NOMO-1 (cell line): Measurements from ENCODE around the gene EPHA10.
A peak's percentile ranks its signal among the peaks of the same experiment; 100 is the strongest.

ENCODE experiments used
- DNase-seq, 2 experiments: peaks; one replicate each; lab custom pipeline; 2025; ENCODE audit not compliant: unreplicated experiment in 2 of 2; lab: John Stamatoyannopoulos, UW

Gene EPHA10

DNA sequence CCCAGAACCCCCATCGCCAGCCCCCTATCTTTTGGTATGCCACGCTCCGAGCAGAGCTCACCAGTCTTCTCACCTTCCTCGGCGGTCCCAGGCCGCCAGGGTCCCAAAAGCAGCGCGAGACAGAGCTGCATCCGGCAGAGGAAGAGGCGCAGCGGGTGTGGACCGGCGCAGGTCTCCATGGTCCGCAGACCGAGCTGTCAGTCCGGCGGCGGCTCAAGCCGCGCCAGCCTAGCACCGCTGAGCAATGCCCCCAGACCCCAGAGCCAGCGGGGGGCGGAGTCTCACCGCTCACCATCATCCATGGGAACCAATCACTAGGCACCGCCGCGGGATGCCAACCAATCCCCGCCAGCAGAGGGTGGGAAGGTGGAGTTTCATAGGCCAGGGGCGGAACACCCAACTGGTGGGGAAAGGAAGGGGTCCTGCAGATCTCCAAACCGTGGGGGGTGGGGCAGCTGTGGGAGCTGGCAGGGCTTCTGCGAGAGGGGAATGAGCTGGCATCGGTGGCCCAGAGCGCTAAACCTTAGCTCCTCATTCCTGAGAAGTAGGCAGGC is at the start of gene EPHA10:
EPHA10 (minus strand) TSS at position 233 of the 554 bp plus-strand sequence; CDS start at position 179, 54 bp downstream.
- DNase-seq, result no peak

DNA sequence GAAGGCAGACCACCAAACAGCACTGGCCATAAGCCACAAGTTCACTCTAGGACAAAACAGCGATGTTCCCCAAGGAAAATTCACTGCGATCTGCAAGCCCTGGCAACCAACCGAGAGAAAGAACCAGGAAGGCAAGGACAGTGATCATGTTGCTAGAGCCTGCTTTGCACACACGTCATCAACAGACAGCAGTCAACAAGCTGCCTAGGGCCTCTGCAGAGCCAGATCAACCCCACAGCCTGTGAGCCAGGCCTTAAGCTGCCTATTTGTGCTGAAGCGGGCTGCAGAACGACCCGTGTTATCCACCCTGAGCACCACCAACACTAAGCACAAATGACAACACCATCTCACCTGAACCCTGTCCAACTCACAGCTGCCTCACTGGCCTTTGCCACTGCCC is 49.3 kb upstream of the EPHA10 start:
- DNase-seq, result no peak

DNA sequence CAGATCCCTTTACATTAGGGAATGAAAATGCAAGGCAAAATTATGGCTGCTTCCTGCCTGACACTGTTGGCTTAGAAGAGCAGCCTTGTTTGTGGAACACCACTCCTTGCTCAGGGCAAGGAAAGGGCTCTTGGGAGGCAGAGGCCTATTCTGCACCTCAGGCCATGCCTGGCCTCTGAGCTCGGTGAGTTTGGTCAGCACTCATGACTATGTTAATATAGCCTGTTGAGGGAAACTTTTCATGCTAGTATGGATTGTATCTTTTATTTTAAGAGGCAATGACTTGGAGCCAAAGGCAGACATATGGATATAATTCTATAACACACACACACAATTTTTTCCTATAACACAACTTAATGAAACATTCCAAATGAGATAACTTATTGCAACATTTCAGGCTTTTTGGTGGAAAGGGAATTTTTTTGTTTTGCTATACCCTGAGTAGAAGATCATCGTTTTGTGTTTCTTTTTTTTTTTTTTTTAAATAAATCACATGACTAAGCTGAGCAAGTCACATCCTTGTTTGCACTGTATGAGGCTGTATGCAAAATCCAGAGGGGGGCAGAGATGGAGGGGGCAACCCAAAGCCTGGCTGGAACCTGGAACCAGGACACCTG is 48.7 kb upstream of the EPHA10 start:
- DNase-seq, result no peak

DNA sequence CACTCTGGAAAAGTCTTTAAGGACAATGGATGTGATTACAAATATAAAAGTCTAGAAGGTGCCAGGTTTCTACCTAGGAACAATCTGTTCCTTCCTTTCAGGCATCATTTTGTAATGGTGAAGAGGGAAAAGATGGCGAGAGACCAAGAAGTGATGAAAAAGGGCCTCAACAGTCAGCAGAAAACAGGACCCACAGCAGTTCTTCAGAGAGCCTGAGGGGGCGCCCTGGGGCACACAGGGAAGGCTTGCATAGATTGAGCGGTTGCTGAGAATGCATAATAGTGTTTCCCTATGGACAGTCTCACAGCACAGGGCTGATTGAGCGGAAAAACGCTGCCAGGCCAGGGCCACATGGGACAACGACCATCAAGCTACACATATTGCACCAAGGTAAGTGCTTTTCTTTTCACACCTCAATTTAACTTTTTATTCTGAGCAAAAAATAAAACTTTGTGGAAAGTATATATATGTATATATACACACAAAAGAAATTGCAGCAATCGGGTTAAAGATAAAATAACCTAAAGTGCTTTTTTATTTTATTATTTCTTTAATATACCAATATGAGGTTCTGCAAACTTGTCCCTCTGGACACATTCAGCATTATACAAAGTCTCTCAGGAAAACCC is 46.2 kb upstream of the EPHA10 start:
- peak; percentile 49 for DNase-seq

DNA sequence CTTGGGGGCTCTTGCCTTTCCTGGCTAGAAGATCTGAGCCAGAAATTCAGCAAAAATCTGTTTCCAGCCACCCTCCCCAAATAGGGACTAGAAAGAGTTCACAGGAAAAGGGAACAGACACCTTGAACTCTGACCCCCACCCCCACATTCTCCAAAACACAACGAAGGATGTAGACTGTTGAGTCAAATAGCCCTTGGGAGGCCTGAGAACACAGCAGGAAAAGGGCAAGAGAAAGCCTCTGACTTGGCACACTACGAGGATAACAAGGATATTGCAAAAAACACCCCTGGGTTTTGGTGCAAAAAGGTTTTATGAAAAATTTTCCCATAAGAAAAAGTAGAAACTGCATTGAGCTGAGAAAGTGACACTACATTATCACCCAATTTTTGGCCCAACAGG is 45.0 kb upstream of the EPHA10 start:
- DNase-seq, result no peak

DNA sequence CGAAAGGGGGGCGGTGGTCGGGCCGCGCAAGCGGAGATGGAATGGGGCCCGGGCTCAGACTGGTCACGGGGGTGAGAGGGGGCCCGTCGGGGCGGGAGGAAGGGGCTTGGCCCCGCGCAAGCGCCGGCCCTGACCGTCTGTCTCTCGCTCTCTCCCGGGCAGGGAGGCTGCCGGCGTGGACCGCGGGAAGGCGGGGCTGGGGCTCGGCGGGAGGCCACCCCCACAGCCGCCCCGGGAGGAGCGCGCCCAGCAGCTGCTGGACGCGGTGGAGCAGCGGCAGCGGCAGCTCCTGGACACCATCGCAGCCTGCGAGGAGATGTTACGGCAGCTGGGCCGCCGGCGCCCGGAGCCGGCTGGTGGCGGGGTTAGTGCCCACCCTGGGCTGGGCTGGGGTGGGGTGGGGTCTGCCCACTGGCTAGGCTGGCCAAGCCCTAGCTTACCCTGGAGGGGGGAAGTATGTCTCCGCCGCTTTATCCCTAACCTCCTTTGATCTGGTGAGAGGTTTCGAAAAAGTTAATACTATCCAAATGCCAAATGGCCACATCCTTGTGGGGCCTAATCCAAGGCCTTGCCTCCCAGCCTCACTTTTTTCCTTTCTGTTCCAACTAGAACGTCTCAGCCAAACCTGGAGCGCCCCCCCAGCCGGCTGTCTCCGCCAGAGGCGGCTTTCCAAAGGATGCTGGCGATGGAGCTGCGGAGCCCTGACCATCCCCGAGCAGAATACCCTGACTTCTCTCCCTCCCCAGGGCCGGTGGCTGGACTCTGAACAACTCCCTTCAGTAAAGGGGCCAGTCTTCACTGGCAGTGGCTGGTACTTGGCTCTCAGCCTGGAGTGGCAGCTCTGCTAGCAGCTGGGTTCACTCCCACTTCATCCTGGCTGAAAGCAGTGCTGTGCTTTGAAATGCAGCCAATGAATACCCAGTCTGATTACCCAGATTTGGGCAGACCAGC is 43.7 kb upstream of the EPHA10 start:
- peak; percentile 41 to 60 for DNase-seq

DNA sequence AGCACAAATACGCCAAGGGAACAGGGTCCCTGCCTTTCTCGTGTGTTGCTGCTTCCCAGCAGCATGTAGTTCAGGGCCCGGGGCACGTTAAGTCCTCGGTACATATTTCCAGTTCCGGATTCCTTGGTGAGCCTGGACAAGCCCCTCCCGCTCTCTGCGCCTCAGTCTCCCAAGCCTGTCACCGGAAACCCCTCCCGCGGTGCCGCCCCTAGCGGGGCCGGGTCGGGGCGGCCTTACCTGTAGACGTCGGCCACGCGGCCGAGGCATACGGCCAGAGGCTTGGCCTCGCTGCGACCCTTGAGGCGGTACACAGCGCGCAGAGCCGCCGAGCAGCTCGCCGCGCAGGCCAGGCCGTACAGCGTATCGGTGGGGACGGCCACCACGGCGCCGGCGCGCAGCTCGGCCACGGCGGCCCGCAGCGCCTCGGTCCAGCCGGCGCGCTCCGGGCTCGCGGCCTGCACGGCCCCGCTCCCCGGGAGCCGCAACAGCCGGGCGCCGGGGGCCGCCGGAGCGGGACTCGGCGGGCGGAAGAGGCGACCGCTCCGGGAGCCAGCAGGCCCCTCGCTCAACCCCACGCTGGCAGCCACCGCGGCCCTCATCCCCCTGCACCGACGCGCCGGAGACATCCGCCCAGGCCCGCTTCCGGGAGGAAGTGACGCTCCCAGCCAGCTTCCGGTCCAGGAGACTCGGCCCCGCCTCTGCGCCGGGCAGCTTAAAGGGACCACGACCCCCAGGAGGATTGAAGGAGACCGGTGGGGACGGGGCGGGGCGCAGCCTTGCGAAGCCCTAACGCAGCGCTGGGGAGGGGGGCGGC is 42.8 kb upstream of the EPHA10 start, which contains the start of the genes C1orf122 and YRDC:
C1orf122 (plus strand) TSS at position 236 of the 814 bp plus-strand sequence. CDS start 615 bp downstream, outside the sequence.
YRDC (minus strand) TSS at position 654 of the 814 bp plus-strand sequence; CDS start at position 626, 28 bp downstream.
- DNase-seq, result peak; percentile 83 to 84

DNA sequence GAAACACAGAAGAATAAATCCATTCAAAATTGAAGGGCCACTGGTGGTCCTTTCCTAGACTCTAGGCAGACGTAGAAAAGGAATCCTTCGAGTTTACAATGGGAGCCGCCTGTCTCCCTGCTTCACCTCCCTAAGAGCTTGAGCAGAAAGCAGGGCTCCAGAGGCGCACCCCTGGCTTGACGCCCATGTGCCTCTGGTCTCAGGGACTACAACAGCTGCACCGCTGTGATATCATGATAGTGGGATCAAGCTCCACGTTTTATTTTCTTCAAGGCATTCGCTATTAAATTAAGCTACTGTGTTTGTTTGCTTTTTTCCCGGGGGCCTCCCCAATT is 42.3 kb upstream of the EPHA10 start:
- DNase-seq, result no peak

DNA sequence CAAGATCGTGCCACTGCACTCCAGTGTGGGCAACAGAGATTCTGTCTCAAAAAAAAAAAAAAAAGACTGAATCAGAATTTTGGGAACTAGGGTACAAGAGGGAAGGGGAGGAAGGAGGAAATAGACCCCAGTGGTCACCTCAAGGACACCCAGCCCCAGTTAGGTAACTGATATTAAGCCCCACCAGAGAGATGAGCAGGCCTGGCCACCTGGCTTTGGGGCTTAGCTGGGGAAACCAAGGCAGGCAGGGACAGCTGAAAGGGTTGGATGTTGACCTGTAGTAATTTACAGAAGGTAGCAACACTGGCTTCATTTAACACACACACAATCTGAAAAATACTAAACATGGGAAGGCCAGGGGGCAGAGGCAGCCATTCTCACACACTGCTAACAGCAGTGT is 37.5 kb upstream of the EPHA10 start:
- no peak for DNase-seq

DNA sequence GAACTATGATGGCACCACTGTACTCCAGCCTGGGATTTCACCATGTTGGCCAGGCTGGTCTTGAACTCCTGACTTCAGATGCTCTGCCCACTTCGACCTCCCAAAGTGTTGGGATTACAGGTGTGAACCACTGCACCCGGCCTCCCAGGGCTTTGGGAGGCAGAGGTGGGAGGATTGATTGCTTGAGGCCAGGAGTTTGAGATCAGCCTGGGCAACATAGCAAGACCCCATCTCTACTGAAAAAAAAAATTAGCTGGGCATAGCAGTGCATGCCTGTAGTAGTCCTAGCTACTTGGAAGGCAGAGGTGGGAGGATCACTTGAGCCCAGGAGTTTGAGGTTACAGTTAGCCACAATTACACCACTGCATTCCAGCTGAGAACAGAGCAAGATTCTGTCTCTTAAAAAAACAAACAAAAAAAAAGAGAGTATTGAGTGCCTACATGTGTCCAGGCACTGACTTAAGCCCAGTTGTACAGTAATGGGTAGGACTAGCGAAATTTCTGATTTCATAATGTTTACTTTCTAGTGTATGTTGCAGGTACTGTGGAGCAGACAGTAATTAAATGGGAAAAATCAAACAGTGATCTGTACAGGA is 32.9 kb upstream of the EPHA10 start:
- no peak for DNase-seq

DNA sequence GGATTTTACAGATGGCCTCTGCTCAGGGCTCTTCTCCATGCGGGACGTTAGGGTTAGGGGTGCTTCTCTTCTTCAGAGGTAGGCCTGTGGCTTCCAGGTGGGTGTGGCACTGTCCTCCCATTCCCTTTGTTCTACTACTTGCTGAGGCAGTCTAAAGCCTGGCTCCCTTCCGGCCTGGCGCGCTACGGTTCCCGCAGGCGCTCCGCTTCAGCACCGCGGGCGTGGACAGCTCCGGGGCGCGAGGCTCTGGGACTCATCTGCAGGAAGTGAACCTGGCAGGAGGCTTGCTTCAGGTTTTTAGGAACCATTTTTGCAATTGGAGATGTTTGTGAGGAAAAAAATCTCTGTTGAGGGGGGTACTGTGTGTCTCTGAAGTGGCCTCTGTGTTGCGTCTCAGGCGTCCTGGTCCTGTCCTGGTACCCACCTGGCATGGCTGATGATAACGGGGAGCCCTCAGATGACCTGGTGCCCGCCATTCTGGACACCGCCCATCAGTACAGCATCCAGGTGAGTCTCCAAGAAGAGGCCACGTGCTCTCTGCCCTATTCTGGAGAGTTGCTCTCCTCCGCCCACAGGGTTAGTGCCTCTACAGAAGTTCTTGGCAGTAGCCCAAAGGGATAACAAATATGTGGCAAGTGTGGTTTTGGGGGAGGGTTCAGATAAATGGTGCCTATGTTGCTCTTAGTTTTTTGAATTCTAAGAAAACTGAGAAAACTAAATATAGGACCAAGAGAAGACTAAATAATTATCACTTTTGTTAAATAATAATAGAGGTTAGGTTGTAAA is 30.6 kb upstream of the EPHA10 start:
- DNase-seq, result peak; percentile 6 to 20

DNA sequence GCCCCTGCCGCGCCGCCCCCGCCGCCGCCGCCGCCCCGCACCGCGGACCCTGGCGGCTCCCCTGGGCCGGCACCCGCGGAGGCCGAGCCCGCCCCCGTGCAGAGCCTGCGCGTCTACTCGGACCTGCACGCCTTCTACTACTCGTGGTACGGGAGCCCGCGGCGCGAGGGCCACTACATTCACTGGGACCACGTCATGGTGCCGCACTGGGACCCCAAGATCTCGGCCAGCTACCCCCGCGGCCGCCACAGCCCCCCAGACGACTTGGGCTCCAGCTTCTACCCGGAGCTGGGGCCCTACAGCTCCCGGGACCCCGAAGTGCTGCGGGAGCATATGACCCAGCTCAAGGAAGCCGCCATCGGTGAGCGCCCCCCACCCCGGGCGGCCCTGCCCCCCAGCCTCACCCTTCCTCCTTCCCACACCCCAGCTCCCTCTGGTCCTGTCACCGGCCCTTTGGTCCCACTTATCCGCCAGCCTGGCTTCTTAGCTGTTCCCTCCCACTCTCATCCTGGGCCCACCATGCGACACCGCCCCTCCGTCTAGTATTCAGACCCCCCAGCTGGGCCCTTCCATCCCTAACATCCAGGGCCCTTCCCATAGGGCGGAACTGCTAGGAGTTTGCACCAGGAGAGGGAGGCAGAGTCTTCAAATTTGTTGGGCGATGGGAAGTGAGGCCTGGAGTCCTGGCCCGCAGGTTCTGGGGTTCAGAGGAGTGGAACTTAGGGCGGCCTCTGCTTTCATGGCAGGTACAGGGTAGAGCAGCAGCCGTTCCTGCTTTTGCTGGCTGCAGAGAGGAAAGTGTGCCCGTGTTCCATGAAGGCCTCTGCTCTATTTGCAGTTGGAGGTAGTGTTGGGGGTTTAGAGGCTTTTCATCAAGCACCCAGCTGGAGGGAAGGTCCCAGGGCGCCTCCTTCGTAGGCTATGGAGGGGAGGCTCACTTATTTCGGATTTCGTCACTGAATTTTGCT is 29.7 kb upstream of the EPHA10 start:
- no peak for DNase-seq

DNA sequence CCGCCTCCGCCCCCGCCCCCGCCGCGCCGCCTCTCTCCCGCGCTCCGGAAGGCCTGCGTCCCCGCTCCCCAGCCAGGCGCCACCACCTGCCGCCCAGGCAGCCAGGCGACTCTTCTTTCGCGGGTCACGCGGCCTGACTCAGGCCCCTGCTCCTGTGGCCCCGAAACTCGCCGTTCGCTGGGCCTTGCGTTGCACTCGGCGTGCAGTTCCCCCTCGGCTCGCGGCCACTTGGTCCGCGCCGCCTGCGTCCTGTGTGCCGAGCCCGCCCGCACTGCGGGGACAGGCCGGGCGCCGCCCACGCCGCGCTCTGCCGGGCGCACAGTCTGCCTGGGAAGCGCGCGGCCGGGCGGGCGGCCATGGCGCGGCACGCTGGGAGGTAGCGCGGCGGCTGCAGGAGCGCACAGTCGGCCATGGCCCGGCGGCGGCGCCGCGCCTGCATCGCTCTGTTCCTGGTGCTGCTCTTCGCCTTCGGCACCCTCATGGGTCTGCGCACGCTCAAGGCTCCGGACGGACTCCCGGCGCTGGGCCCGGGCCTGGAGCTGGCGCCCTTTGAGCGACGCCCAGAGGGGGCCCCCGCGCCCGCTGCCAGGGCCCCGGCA is 29.0 kb upstream of the EPHA10 start, which contains the start of gene MANEAL:
MANEAL (plus strand) TSS at position 75 of the 599 bp plus-strand sequence; CDS start at position 411, 336 bp downstream.
- peak; percentile 51 to 60 for DNase-seq

DNA sequence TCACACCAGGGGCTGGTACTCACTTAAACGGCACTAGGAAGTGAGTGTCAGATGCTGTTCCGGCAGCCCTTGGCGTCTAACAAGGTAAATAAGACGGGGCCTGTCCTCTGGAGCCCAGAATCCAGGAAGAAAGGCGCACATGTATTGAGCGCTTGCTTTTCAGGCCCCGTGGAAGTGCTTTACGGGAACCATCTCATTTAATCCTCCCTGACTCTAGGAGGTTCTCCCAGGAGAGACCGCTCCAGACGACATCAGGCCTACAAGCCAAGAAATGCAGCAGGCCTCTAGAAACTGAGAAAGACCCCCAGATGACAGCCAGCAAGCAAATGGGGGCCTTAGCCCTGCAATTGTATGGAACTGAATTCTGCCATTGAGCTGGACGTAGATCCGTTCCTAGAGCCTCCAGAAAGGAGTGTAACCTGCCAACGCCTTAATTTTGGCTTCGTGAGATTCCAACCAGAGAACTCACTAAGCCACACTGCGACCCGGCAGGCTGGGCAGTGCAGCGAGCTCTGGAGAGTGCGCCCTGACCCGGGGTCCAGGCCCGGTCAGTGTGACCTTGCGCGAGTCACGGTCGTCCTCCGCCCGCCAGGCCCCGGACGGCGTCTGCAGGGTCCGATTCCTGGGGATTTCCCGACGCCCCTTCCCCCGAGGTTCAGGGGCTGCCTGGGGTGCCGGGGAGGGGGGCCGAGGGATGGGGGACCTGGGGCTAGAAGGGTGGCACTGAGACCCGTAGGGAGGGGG is 28.2 kb upstream of the EPHA10 start:
- DNase-seq, result no peak

DNA sequence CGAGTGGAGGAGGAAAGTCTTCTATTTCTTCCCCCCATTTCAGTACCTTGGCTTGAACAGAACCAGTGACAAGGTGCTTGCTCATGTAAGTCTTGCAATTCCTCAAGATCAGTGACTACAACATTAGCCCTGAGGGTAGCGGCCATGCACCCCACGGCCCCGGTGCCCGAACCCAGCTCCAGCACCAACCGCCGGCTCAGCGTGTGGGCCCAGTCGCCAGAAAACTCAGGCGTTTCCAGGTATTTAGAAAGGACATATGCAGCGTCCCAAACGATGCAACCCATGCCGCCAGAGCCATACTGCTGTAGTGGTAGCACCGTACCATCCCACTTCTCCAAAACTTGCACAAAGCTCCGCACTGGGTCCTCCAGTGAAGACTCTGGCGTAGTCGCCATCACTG is 17.6 kb upstream of the EPHA10 start:
- DNase-seq, result no peak

DNA sequence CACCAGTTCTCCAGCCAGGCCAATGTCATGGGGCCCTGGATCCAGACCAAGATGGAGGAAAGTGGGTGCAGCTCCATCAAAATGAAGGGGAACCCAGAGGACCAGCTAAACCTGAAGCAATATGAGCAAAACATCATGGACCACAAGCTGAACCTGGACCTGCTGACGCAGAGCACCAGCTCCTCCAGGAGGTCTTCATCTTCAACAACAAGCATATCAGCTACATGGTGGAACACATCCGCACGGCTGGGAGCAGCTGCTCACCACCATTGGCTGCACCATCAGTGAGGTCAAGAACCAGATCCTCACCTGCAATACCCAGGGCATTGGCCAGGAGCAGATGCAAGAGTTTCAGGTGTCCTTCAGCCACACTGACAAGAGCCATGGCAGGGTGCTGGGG is 13.7 kb upstream of the EPHA10 start:
- DNase-seq, result no peak
